ENCODE measurements around the gene C13orf46. TPM values are rescaled to one million over a fixed set of nuclear protein-coding genes. Genes with fewer than 3 reads are reported as not detected.

The C13orf46 gene
- total and polyA plus RNA-seq, 4 donors, result 0.10 to 0.17 TPM; not detected in 2

DNA sequence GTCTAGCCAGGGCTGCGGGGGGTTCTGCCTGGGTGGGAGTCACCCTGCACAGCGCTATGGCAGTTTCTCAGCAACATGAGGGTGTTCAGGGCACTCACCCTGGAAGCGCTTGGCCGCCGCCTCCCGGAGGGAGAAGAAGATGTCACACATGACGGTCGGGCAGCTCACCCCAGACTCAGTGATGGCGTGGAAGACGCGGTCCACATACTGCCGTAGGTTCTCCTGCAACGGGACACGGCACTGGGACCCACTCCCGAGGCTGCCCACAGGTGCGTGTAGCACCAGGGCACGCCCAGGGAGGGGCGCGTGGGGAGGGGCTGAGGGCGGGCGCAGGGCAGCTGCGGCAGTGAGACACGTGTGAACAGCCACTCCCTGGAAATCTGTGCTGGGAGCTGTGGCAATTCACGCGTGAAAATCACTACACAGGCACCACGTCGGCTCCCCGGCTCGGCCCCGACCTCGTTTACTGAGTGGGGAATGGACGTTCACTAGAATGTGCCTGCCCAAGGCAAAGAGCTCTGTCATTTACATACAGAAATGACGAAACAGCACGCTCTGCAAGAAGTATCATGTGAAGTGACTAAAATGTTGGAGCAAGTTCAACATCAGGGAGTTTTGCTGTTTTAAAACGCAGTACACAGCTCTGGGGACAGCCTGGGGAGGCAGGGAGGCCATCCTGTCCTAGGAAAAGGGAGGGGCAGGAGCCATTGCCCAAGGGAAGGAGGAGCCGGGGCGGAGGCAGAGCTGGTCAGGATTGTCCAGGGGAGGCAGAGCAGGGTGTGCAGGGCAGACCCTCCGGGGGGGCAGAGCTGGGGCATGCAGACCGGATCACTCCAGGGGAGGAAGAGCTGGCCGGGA, 41.5 kb upstream of the C13orf46 start:
- H3K27ac ChIP-seq (ENCODE audit: low read depth in 1 of 2, low read length in 2 of 2), result no peak overlapping the region
- H3K9me3 ChIP-seq (ENCODE audit: control insufficient read depth in 4 of 4, low read length in 3 of 4), result no peaks in the 10 kb centered on the region
- peaks cover 0 to 4% (median 1%) of the 10 kb centered on the region in 4 donors for H3K36me3 ChIP-seq (ENCODE audit: control insufficient read depth in 4 of 4, insufficient read depth in 3 of 4, low read depth in 1 of 4, low read length in 3 of 4)
- H3K4me1 ChIP-seq (ENCODE audit: control insufficient read depth in 4 of 4, insufficient read depth in 4 of 4, low read length in 3 of 4), result no peaks in the 10 kb centered on the region
- no peak for DNase-seq (ENCODE audit: low spot score)
- no peak overlapping the region for H3K9ac ChIP-seq (ENCODE audit: low read depth in 1 of 2, low read length in 2 of 2)
- TF ChIP-seq, protein P1, sequence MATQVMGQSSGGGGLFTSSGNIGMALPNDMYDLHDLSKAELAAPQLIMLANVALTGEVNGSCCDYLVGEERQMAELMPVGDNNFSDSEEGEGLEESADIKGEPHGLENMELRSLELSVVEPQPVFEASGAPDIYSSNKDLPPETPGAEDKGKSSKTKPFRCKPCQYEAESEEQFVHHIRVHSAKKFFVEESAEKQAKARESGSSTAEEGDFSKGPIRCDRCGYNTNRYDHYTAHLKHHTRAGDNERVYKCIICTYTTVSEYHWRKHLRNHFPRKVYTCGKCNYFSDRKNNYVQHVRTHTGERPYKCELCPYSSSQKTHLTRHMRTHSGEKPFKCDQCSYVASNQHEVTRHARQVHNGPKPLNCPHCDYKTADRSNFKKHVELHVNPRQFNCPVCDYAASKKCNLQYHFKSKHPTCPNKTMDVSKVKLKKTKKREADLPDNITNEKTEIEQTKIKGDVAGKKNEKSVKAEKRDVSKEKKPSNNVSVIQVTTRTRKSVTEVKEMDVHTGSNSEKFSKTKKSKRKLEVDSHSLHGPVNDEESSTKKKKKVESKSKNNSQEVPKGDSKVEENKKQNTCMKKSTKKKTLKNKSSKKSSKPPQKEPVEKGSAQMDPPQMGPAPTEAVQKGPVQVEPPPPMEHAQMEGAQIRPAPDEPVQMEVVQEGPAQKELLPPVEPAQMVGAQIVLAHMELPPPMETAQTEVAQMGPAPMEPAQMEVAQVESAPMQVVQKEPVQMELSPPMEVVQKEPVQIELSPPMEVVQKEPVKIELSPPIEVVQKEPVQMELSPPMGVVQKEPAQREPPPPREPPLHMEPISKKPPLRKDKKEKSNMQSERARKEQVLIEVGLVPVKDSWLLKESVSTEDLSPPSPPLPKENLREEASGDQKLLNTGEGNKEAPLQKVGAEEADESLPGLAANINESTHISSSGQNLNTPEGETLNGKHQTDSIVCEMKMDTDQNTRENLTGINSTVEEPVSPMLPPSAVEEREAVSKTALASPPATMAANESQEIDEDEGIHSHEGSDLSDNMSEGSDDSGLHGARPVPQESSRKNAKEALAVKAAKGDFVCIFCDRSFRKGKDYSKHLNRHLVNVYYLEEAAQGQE (IDR thresholded peaks at IDR 0.05), result no peak
- no peak for TF ChIP-seq RAD21 (IDR thresholded peaks at IDR 0.05)
- TF ChIP-seq TAF1 (conservative IDR thresholded peaks at IDR 0.05), result no peak
- no peaks in the 10 kb centered on the region for H3K27me3 ChIP-seq (ENCODE audit: control insufficient read depth in 4 of 4, insufficient read depth in 4 of 4, low read length in 3 of 4)
- H3K4me3 ChIP-seq (ENCODE audit: low read depth in 1 of 3, low read length in 3 of 3), result no peak overlapping the region
- WGBS, result 86% methylated on average over 40 of the region's 40 CpGs

DNA sequence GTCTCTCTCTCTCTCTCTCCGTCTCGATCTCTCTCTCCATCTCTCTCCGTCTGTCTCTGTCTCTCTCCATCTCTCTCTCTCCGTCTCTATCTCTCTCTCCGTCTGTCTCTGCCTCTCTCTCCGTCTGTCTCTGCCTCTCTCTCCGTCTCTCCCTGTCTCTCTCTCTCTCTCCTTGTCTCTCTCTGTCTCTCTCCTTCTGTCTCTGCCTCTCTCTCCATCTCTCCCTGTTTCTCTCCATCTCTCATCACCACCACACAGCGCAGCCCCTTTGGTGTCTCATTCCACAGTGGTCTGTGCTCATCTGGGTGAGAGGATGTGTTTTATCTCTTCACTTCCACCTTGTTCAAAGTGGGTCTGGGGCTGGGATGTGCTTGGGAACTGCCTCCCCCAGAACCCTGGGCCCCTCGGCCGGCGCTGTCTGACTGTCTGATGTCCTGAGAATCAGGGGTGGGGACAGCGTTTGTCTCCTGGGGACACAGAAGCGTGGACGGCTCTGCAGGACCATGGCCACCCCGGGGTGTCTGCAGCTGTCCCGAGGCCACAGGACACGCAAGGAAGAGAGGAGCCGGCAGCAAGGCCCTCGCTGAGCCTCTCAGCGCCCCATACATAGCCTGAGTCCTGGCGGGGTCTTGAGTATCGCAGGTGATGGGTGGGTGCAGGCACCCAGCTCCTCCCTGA, 40.2 kb upstream of the C13orf46 start:
- Histone ChIP-seq H3K27ac (ENCODE audit: low read depth in 1 of 2, low read length in 2 of 2) (no peak overlapping the region), H3K4me3 (ENCODE audit: low read depth in 1 of 3, low read length in 3 of 3) (no peak overlapping the region), H3K36me3 (ENCODE audit: control insufficient read depth in 4 of 4, insufficient read depth in 3 of 4, low read depth in 1 of 4, low read length in 3 of 4) (peaks cover 0 to 4% (median 1%) of the 10 kb centered on the region in 4 donors), H3K9ac (ENCODE audit: low read depth in 1 of 2, low read length in 2 of 2) (no peak overlapping the region), H3K27me3 (ENCODE audit: control insufficient read depth in 4 of 4, insufficient read depth in 4 of 4, low read length in 3 of 4) (no peaks in the 10 kb centered on the region), H3K4me1 (ENCODE audit: control insufficient read depth in 4 of 4, insufficient read depth in 4 of 4, low read length in 3 of 4) (no peaks in the 10 kb centered on the region), H3K9me3 (ENCODE audit: control insufficient read depth in 4 of 4, low read length in 3 of 4) (no peaks in the 10 kb centered on the region)
- WGBS, result 92% methylated on average over 22 of the region's 22 CpGs
- TF ChIP-seq FOXA2 (IDR thresholded peaks at IDR 0.05) (no peak), TAF1 (conservative IDR thresholded peaks at IDR 0.05) (no peak)
- no peak for DNase-seq (ENCODE audit: low spot score)

DNA sequence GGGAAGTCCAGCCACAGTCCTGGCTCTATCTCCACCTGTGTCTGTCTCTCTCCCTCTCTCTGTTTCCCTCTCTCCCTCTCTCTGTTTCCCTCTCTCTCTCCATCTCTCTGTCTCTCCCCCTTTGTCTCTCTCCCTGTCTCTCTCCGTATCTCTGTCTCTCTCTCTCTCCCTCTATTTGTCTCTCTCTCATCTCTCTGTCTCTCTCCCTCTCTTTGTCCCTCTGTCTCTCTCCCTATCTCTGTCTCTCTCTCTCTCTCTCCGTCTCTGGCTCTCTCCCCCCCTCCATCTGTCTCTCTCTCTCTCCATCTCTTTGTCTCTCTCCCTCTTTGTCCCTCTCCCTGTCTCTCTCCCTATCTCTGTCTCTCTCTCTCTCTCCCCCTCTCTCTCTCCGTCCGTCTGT, 39.5 kb upstream of the C13orf46 start:
- TF ChIP-seq, protein P2, sequence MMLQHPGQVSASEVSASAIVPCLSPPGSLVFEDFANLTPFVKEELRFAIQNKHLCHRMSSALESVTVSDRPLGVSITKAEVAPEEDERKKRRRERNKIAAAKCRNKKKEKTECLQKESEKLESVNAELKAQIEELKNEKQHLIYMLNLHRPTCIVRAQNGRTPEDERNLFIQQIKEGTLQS (IDR thresholded peaks at IDR 0.05), result no peak
- TF ChIP-seq JUND (IDR thresholded peaks at IDR 0.05) (no peak), SP1 (IDR thresholded peaks at IDR 0.05) (no peak), FOXA1 (IDR thresholded peaks at IDR 0.05) (no peak)
- TF ChIP-seq, protein P3, sequence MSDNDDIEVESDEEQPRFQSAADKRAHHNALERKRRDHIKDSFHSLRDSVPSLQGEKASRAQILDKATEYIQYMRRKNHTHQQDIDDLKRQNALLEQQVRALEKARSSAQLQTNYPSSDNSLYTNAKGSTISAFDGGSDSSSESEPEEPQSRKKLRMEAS (IDR thresholded peaks at IDR 0.05), result no peak
- 70% methylated on average over 4 of the region's 4 CpGs for WGBS
- peaks cover 0 to 5% (median 2%) of the 10 kb centered on the region in 4 donors for H3K36me3 ChIP-seq (ENCODE audit: control insufficient read depth in 4 of 4, insufficient read depth in 3 of 4, low read depth in 1 of 4, low read length in 3 of 4)

More for the DNA sequence above, 39.5 kb upstream of the C13orf46 start:
- Histone ChIP-seq H3K27me3 (ENCODE audit: control insufficient read depth in 4 of 4, insufficient read depth in 4 of 4, low read length in 3 of 4) (no peaks in the 10 kb centered on the region), H3K27ac (ENCODE audit: low read depth in 1 of 2, low read length in 2 of 2) (no peak overlapping the region), H3K4me1 (ENCODE audit: control insufficient read depth in 4 of 4, insufficient read depth in 4 of 4, low read length in 3 of 4) (no peaks in the 10 kb centered on the region), H3K9me3 (ENCODE audit: control insufficient read depth in 4 of 4, low read length in 3 of 4) (no peaks in the 10 kb centered on the region), H3K4me3 (ENCODE audit: low read depth in 1 of 3, low read length in 3 of 3) (no peak overlapping the region), H3K9ac (ENCODE audit: low read depth in 1 of 2, low read length in 2 of 2) (no peak overlapping the region)
- no peak for DNase-seq (ENCODE audit: low spot score)
